Cardiac fibroblast (primary cell): Measurements from ENCODE around the gene LHFPL2.

Experiments
- DNase-seq, 2 donors: peaks; one replicate each; pipeline versions ENCODE4 v3.0.0 to v3.0.0-alpha.2; 2010; ENCODE audit warnings: low read depth in 2 of 2
- H3K4me3 ChIP-seq, 2 donors: replicated peaks in 1 of 2; 1 replicate in 1 of 2; 2 replicates in 1 of 2; pipeline ENCODE4 v1.5.1; 2011; ENCODE audit warnings: low read depth in 2 of 2, low read length in 2 of 2, mild to moderate bottlenecking in 2 of 2, moderate library complexity in 1 of 2
- TF ChIP-seq, protein P1 (sequence below): IDR thresholded peaks from one replicate; pipeline ENCODE4 v1.5.1; 2011; ENCODE audit warnings: low read depth, mild to moderate bottlenecking, low read length, inconsistent platforms

LHFPL2 gene

GRCh38 chr5:78600687-78601414 lies 47.7 kb downstream of the LHFPL2 start:
- TF ChIP-seq, protein P1, sequence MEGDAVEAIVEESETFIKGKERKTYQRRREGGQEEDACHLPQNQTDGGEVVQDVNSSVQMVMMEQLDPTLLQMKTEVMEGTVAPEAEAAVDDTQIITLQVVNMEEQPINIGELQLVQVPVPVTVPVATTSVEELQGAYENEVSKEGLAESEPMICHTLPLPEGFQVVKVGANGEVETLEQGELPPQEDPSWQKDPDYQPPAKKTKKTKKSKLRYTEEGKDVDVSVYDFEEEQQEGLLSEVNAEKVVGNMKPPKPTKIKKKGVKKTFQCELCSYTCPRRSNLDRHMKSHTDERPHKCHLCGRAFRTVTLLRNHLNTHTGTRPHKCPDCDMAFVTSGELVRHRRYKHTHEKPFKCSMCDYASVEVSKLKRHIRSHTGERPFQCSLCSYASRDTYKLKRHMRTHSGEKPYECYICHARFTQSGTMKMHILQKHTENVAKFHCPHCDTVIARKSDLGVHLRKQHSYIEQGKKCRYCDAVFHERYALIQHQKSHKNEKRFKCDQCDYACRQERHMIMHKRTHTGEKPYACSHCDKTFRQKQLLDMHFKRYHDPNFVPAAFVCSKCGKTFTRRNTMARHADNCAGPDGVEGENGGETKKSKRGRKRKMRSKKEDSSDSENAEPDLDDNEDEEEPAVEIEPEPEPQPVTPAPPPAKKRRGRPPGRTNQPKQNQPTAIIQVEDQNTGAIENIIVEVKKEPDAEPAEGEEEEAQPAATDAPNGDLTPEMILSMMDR: no peak

GRCh38 chr5:78598973-78599372 lies 49.6 kb downstream of the LHFPL2 start:
- H3K4me3 ChIP-seq: no peak overlapping the region
- DNase-seq: no peak
- TF ChIP-seq, protein P1: no peak

More at GRCh38 chr5:78600687-78601414, 47.7 kb downstream of the LHFPL2 start:
- H3K4me3 ChIP-seq: no peak overlapping the region
- peak in 1 of 2 donors; percentile 85 for DNase-seq

DNA sequence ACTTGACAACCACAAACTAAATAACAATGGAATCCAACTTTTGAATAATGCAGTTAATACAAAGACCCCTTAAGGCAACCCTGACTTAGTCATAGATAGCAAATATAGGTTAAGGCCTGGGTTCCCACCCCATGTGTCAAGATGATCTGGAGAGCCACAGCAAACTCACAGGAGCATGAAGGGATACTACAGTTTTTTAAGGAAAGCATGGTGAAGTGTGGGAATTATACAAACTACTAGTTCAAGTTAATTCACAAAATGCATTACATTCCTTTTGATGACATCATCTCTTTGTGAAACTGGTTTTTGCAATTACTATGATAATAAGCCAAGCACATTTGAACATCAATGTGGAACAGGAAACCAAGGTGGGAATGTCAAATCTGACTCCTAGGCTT lies 50.6 kb downstream of the LHFPL2 start:
- H3K4me3 ChIP-seq: no peak overlapping the region
- DNase-seq: peak; percentile 78 to 90
- TF ChIP-seq, protein P1: no peak

DNA sequence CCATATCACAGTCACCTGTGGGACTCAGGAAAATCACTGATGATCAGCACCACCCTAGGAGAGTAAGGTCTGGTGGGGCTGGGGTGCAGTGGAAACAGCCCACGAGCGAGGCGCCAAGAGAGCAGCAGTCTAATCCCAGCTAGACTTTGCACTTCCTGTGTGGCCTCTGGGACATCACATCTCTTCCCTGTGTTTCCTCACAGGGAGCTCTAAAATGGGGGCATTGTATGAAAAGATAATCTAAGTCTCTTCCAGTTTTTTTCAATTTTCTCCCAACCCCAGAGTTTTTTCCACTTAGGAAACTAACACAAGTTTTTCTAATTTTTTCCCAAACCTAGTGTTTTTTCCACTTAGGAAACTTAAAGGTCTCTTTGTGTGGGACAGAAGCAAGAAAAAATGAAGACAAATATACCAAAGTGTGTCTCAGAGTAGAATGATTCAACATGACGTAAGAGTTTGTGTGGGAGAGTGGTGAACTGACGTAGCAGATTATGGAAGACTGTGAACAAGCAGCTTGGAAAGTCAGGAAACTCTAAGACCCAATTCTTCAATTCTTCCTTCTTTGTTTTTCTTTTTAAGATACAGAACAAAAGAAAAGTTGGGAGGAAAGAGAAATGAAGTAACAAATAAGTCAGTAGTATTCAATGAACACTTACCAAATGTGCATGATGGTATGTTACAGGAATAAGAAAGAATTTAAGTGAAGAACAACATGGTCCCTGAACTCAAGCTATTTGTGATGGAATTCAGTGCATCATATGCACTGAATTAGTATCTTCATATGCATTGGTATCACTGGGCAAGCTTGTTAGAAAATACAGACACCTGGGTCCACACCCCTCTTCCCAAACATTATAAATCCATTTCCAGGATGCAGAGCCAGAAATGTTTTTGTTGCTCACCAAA lies 51.3 kb downstream of the LHFPL2 start:
- no peak overlapping the region for H3K4me3 ChIP-seq
- TF ChIP-seq, protein P1: no peak
- DNase-seq: peak; percentile 84 to 96

DNA sequence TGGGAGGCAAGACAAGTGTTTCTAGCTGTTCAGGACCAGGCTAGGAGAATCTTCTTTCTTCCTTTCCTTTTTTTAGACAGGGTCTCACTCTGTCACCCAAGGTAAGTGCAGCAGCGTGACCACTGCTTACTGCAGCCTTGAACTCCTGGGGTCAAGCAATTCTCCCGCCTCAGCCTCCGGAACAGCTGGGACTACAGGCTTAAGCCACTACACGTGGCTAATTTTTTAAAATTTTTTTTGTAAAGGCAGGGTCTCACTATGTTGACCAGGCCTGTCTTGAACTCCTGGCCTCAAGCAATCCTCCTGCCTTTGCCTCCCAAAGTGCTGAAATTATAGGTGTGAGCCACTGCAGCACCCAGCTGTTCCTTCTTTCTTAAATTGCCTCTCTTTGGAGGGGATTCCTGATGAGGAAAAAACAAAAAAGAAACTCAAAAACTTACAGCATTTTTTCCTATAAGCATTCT lies 53.1 kb downstream of the LHFPL2 start:
- TF ChIP-seq, protein P1: no peak
- no peak overlapping the region for H3K4me3 ChIP-seq
- no peak for DNase-seq

GRCh38 chr5:78594610-78595457 lies 53.7 kb downstream of the LHFPL2 start:
- DNase-seq: peak; percentile 97 to 99
- TF ChIP-seq, protein P1: no peak
- H3K4me3 ChIP-seq: no peak overlapping the region
